HepG2 (cell line): ENCODE data around the gene NAV2.

ENCODE experiments used
- CC2D1A ChIP-seq: sonication (generic); formaldehyde crosslinking; IDR thresholded peaks from 2 replicates; pipeline ENCODE4 v1.8.1; 2023; ENCODE audit warnings: mild to moderate bottlenecking, missing genetic modification reagents
- CEBPB ChIP-seq: IDR thresholded peaks from 2 replicates; pipeline ENCODE4 v1.6.1; 2011; ENCODE audit warnings: low read depth, low read length, improper control_type of control experiment, borderline replicate concordance
- CHCHD3 ChIP-seq: sonication (generic); formaldehyde crosslinking; IDR thresholded peaks from 2 replicates; pipeline ENCODE4 v1.8.0; 2022; ENCODE audit warnings: mild to moderate bottlenecking, missing genetic modification reagents, moderate library complexity
- KDM6A ChIP-seq: IDR thresholded peaks from 2 replicates; pipeline ENCODE4 v1.6.1; 2016; ENCODE audit warnings: low read depth
- MAFG ChIP-seq: sonication (generic); formaldehyde crosslinking; IDR thresholded peaks from 2 replicates; pipeline ENCODE4 v1.5.1; 2020; ENCODE audit warnings: mild to moderate bottlenecking, missing genetic modification reagents
- MED1 ChIP-seq: sonication (generic); formaldehyde crosslinking; IDR thresholded peaks from 2 replicates; pipeline ENCODE4 v1.4.0; 2020; ENCODE audit warnings: missing genetic modification reagents
- NFE2 ChIP-seq: sonication (generic); formaldehyde crosslinking; IDR thresholded peaks from 2 replicates; pipeline ENCODE4 v1.4.0; 2020; ENCODE audit warnings: missing genetic modification reagents
- SP1 ChIP-seq, 2 experiments: fragments of 450-650 bp in 1 of 2; sonication (generic) in 1 of 2; formaldehyde crosslinking in 1 of 2; IDR thresholded peaks; 2 replicates each; pipeline versions ENCODE4 v1.4.0 to v1.6.1; 2016 to 2020; ENCODE audit warnings: missing genetic modification reagents in 1 of 2

- no peak for TF ChIP-seq CEBPB
- TF ChIP-seq MAFG: no peak
- no peak for TF ChIP-seq SP1 (IDR thresholded peaks at IDR 0.05)
- no peak for TF ChIP-seq SP1 (CRISPR knock-in tag; IDR thresholded peaks at IDR 0.05)
- TF ChIP-seq NFE2 (CRISPR knock-in tag): no peak
- no peak for TF ChIP-seq CHCHD3 (CRISPR knock-in tag)
- no peak for TF ChIP-seq MED1 (CRISPR knock-in tag)
- TF ChIP-seq KDM6A: no peak
- TF ChIP-seq CC2D1A (CRISPR knock-in tag): no peak
Measured at GRCh38 chr11:19933132-19933735, 220.6 kb downstream of the NAV2 start.
